Occipital lobe (tissue), 2 donors: ENCODE measurements around the gene PDZD2. TPM values are rescaled to one million over a fixed set of nuclear protein-coding genes. Genes with fewer than 3 reads are reported as not detected.
"Not testable (repeated sequence)": the region's sequence is repeated elsewhere in the genome, so short reads cannot be mapped to it uniquely, and the experiment has no call there.

Experiments used
- DNase-seq: peaks from one replicate; lab custom pipeline; 2025; lab: John Stamatoyannopoulos, UW
- total RNA-seq: library from RNA; depleted of rRNA; stranded (reverse); fragments of >200 nt; gene quantifications from one replicate; pipeline ENCODE4 v1.2.3, GENCODE V29; 2014

The PDZD2 gene
- total RNA-seq, 1 donor from 2014 or later = 22.0 TPM

DNA sequence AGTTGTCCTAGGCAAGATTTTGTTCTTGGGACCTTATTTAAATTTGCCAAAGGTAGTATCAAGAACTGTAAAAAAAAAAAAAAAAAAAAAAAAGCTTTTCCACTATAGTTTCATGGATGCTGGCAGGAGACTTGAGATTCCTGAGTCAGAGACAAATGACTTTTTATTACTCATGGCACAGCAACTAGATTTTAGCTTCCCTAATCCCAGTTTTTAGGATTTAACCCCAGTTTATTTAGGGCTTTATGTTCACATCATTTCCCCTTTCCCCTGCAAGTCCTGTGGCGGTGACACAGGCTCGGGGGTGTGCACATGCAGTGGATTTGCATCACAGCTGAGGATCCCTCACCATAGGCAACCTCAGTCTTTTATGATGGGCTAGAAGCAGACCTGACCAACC is 390.3 kb downstream of the PDZD2 start:
- DNase-seq = no peak

DNA sequence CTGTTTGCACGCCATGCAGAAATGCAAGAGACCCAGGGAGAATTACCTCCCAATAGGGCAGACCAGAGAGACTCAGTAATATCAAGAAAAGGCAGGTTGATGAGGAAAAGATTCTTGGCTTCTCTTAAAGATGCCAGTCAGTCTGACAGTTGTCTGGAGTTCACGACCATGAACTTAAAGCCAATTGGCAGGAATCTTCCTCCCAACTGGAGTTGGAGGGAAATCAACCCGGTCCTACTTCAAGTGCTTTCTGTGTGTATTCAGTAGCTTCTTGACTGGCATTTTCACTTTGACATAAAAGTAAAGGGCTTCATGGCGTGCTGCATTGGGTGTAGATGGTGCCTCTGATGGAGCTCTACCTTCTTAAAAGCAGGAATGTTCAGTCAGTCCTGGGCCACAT is 390.9 kb downstream of the PDZD2 start:
- no peak for DNase-seq

DNA sequence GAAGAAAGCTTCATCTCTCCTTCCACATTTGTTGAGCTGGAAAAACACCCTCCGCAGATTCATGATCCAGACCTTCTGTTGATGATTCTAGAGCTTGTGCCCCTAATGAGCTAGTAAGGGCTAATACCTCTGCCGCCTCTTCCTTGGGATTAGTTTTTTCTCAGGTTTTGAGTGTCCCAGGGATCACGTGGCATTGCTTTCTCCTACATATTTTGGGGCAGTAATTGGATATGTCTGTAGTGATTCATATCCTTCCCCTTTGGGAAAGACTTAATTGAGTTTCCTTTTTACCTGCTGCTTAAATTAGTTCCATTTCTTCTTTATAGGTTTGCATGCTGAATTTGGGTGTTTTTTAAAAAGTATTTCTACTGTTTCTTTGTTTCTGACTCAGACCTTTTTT is 391.3 kb downstream of the PDZD2 start:
- DNase-seq = no peak

DNA sequence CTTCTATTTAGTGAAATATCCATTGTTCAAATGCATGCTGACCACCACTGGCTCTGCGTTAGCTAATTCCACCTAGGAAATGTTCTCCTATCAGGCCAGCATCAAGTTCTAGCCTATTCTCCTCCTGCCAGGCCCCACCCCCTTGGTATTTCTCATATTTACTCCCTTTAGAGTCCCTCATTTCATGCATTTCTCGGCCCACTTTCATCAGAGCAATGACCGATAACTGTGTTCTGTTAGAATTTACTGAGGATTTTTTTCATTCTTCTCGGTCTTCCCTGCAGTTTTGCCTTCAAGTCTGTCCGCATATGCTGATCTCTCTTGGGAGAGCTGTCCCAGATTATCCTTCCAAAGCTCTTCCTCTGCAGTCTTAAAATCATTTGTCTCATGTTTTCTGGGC is 391.8 kb downstream of the PDZD2 start:
- DNase-seq = no peak

DNA sequence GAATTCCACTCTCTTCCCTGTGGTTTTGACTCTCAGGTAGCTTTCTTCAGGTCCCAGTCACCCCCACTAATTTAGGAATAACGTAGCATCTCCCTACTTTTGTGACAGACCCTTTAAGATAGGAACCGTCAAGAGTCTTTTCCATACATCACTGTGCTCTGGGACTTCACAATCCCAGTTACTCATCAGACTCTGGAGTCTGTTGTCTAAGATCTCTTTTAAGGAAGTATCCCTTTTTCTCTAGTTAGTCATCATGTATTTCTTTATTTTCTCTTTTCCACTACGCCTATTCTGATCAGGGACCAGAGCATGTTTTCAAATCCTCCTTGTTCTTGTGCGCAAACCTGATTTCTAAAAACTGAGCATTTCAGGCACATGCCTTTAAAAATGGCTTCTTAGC is 392.2 kb downstream of the PDZD2 start:
- DNase-seq = no peak

DNA sequence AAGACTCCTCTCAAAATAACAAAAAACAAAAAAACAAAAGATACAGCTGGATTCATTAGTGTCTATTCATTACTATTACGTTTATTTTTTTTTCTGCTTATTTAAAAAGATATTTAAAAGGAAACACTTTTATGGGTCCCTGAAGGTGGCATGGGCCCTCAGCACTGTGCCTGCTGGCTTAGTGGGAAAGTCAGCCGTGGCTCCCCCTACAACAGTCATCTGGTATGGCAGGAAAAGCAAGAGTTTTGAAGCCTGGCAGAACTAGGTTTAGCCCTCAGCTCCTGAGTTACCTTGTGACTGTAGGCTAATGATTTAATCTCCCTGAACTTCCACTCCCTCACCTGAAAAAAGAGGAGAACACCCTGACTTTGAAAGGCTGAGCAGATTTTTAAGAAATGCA is 399.6 kb downstream of the PDZD2 start:
- DNase-seq = no peak

DNA sequence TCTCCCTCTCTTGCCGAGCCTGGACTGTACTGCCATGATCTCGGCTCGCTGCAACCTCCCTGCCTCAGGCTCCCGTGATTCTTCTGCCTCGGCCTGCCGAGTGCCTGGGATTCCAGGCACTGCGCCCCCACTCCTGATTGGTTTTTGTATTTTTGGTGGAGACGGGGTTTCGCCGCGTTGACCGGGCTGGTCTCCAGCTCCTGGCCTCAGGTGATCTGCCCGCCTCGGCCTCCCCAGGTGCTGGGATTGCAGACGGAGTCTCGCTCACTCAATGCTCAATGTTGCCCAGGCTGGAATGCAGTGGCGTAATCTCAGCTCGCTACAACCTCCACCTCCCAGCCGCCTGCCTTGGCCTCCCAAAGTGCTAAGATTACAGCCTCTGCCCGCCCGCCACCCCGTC is 400.2 kb downstream of the PDZD2 start:
- DNase-seq = not testable (repeated sequence)

DNA sequence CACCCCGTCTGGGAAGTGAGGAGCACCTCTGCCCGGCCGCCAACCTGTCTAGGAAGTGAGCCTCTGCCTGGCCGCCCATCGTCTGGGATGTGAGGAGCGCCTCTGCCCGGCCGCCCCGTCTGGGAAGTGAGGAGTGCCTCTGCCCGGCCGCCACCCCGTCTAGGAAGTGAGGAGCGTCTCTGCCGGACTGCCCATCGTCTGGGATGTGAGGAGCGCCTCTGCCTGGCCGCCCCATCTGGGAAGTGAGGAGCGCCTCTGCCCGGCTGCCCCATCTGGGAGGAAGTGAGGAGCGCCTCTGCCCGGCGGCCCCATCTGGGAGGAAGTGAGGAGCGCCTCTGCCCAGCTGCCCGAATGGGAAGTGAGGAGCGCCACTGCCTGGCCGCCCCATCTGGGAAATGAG is 400.7 kb downstream of the PDZD2 start:
- DNase-seq = not testable (repeated sequence)

DNA sequence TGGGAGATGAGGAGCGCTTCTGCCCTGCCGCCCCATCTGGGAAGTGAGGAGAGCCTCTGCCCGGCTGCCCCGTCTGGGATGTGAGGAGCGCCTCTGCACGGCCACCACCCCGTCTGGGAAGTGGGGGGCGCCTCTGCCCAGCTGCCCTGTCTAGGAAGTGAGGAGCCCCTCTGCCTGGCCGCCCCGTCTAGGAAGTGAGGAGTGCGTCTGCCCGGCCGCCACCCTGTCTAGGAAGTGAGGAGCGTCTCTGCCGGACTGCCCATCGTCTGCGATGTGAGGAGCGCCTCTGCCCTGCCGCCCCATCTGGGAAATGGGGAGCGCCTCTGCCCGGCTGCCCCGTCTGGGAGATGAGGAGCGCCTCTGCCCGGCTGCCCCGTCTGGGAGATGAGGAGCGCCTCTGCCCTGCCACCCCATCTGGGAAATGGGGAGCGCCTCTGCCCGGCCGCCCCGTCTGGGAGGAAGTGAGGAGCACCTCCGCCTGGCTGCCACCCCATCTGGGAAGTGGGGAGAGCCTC is 401.3 kb downstream of the PDZD2 start:
- DNase-seq = not testable (repeated sequence)

DNA sequence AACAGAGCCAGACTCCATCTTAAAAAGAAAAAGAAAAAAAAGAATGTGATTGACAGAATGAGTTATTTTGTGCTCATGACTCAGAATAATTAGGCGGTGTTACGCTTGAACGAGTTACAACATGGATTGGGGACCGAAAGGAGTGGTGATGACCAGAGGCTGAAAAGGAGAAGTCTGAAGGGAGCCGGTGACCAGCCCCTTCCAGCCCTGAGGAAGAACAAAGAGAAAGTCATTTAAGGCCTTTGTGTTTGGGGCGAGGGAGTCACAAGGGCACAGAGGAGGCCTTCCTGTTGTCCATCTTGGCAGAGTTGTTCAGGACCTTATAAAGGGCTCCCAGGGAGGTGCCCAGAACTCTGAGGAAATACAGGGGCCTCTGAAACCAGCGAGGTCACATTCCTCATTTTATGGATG is 403.6 kb downstream of the PDZD2 start:
- DNase-seq = no peak

DNA sequence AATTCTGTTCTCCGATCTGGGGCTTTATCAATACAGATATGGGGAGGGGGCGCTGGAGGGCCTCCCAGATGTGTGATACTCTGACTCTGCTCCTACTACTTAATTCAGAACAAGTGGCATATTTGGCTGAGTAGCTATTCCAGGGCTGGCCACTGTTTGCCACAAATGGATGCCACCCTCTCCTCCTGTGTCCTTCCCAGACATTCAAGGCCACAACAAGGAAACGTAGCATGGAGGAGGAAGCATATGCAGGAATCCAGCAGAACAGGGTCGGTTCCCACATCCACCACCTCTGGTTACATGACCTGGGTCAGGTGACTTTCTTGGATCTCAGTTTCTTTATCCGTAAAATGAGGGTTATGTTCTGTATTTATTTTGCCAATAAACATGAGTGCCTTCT is 404.2 kb downstream of the PDZD2 start:
- no peak for DNase-seq

DNA sequence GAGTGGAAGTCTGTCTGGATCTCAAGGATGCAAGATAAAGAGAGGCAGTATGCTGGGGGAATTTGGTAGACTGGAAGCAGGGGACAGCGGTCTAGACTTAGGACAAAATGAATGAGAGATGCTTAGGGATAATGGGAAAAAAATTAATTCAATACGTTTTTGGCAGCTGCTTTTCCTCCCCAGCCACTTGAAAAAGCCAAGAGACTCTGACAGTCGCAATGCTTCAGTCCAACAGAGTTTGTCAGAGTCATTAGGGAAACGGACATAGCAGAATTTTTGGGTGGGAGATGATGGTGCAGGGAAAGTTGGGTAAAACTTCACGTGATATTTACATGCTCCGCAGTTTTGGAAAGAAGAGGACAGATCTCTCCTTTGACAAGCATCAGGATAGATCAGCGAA is 405.5 kb downstream of the PDZD2 start:
- no peak for DNase-seq

DNA sequence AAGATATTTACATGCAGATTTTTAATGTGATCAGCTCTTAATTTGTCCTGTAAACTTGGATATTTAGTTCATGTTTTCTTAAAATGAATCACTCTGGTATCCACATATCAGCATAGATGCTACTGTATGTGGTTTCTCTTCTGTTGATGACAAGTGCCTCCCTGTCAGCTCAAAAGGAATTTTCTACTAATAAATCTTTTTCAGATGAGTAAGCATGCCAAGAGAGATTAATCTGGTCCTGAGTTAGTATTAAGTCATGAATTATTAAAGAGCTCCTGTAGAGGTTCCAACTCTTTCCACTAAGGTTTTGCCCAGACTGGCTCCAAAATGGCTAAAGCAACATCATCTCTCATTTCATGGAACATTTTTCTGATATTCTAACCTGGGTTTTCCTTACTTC is 406.0 kb downstream of the PDZD2 start:
- no peak for DNase-seq

DNA sequence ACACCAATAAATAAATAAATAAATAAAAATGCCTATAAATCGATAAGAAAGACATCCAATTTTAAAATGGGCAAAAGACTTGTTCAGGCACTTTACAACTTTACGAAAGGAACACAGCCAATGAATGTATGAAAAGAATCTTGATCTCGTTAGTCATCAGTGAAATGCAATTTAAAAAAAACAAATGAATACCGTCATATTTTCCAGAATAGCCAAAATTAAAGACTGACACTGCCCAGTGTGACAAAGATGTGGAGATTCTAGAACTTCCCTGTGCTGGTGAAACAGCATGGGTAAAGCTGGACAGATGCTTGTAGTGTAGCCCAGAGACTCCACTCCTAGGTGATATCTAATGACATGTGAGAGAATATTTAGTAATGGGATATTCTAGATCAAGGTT is 408.1 kb downstream of the PDZD2 start:
- DNase-seq = no peak

DNA sequence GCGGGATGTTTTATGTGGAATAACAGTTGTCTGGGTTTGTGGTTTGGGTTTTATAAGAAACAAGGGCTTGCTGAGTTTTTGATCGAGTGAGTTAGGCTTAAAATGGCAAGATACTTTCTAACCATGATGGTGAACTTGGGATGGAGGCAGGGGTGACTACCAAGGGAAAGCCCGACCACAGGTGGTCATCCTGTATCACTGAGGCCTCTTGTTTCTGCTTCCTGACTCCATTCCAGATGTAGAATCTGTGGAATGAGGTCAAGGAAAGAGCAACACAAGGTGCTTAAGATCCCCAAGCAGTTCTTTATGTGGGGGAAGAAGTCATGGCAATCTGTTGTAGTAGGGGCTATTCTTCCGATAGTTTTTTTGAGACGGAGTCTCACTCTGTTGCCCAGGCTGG is 412.9 kb downstream of the PDZD2 start:
- DNase-seq = no peak

DNA sequence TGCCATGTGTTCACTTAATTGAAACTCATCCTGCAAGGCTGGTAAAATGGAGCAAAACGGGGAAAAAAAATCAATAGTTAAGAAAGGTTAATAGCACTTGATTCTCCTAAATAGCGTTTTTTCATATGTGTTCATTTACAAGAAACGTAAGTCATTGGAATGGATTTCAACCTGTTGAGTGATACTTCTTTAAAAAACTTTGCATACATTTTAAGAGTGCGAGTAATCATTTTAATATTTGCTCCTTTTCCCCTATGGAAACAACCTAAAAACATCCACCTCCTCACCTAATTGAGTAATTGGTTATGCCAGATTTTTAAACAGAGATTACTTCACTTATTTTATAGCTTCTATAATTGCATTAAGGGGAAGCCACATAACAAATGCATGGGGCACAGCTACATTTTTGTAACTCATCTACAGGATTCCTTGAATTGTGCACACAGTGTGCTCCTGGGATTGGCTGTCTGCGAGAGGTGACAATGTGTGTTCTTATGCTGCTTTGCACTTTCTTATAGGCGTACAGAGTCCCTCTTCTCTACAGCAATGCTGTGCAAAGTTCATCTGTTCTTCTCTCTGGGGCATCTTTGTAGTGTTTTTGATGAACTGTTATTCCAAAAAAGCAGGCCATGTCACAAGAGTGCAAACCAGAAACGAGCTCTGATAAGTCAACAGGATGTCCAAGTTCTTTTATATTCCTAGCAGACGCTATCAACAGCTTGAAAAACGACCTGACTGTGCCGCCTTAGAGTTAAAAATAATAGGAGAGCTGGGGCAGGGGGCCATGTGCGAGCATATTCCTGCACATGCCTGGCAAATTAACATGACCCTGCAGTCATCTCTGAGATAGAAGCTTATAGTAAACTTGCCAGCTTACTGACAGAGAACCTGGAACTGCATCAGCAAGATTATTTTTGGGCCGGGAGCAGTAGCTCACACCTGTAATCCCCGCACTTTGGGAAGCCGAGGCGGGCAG is 417.2 kb downstream of the PDZD2 start:
- no peak for DNase-seq

DNA sequence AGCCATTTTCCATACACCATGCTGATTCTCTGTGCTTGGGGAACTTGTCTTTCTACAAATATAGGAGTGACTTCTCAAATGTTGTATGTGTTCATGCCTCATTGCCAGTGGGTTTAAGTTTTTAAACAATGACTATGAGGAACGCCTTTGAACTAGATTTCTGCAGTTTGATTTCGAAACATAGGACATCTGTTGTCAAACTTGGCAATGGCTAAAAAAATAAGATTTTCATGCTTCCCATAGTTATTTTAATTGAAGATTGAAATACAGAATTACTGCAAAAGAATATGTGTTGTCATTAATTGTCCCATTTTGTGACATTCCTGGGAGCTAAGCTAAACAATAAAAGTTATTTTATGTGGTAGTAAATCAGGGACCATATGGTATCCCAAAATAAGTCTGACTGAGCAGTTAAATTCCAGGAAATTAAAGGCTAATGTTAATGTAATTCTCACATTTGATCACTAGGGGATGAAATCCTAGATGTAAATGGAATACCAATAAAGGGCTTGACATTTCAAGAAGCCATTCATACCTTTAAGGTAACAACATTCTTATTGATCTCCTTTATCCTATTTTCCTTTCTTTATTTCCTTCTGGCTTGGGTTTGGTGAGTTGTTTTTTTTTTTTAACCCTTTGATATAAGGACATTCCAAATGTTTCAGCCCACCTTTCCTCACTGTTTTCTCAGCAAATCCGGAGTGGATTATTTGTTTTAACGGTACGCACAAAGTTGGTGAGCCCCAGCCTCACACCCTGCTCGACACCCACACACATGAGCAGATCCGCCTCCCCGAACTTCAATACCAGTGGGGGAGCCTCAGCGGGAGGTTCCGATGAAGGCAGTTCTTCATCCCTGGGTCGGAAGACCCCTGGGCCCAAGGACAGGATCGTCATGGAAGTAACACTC is 418.5 kb downstream of the PDZD2 start:
- no peak for DNase-seq

DNA sequence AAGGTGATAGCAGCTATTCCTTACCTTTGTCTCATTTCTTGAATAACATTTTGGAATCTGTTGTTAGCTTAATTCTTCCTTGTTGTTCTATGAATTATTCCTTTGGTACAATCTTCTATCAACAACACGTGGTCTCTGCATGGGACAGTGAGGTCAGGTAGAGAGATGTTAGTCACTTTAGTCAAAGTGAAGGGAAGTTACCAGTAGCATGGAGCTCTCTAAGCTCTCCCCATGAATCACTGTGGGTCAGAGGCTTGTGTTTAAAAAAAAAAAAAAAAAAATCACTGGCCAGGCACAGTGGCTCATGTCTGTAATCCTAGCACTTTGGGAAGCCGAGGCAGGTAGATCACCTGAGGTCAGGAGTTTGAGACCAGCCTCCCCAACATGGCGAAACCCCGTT is 419.2 kb downstream of the PDZD2 start:
- no peak for DNase-seq

DNA sequence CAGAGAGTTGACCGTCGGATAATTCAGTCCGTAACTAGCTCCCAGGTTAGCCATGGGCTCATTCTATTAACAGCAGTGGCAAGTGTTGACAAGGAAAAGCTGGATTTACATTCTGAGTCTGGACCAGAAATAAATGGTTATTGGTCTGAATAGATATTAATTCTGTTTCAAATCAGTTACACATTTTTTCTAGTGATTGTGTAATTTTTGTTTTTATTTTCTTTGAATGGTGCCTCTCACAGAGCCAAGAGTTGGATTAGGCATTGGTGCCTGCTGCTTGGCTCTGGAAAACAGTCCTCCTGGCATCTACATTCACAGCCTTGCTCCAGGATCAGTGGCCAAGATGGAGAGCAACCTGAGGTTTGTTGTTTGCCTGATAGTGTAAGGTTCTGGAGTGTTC is 420.1 kb downstream of the PDZD2 start:
- DNase-seq = no peak

DNA sequence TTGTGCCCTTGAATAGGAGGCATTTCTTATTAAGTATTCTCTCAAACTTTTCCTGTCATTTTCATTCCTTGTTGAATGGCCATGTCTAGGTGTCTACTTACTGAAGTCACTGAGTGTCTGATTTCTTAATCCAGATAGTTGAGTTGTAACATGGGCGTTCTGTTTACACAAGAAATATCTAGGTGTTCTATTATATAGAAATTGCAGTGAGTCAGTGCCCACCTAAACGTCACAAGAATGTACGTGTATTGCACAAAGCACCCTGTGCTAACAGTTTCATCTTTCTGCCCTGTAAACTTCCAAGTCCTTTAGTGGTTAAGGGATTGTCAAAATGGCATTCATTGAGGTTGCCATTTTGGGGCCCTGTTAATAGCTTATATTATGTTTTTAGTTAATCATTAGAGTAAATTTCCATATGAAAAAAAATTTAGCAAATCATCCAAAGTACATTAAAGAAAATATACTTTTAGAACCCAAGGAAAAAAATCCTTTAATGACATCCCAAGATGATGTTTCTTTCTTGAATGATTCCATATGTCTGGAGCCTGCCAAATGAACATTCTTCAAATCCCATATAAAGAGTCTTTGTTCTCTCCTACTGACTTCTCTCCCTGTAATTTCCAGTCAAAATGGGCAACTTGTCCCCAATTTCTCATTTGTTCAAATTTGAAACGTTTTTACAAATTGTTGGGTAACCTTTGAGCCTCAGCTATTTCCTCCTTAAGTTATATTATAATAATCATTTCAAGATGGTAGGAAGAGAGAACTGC is 421.0 kb downstream of the PDZD2 start:
- DNase-seq = no peak

DNA sequence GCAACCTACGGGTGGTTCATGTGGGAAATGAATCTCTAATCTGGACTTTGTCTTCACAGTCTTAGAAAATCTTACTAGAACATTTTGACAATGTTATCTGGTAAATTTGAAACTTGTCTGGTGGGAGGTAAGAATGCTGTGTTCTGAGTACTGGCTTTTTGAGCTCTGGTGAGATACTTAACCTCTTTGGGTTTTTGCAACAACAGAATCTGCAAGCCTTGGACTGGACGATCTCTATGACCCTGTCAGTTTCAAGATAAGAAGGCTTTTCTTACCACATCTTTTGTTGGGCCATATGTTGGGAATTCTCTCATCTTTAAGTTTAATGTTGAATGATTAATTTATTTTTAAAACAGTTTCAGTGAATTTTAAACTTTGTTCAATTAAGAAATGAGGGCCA is 422.3 kb downstream of the PDZD2 start:
- no peak for DNase-seq
